H1 (cell line): ENCODE results near the gene TMEM161A. TPM values are rescaled to one million over a fixed set of nuclear protein-coding genes. Genes with fewer than 3 reads are reported as not detected.

ENCODE experiments used
- CTCF ChIA-PET: fragments of 300-600 bp; sonication (Branson Sonifier 250); formaldehyde crosslinking; loops from one replicate; lab custom pipeline; 2021; ENCODE audit not compliant: partially characterized antibody; lab: Charles Lee
- POLR2A ChIA-PET: fragments of 300-600 bp; sonication (Branson Sonifier 250); formaldehyde crosslinking; loops from one replicate; lab custom pipeline; 2021; ENCODE audit warnings: inconsistent platforms; ENCODE audit not compliant: partially characterized antibody; lab: Charles Lee
- DNase-seq, 2 experiments: peaks; one replicate each; pipeline versions ENCODE4 v3.0.0 to v3.0.0-alpha.2; 2010 to 2022; ENCODE audit warnings: low spot score in 2 of 2, low read depth in 1 of 2, mixed read lengths in 1 of 2
- FAIRE-seq: peaks from 2 replicates; lab custom pipeline; 2011; peaks lifted over from hg19 to GRCh38; lab: Jason Lieb, UNC
- H2AFZ ChIP-seq: 2 replicates; pipeline ENCODE4 v1.8.1; 2012; ENCODE audit warnings: low read length, inconsistent platforms
- H2AK5ac ChIP-seq: 2 replicates; pipeline ENCODE4 v1.6.1; 2013; ENCODE audit warnings: low read depth, low read length
- H2BK120ac ChIP-seq: replicated peaks from 2 replicates; pipeline ENCODE3; 2013; ENCODE audit warnings: low read depth, low read length, inconsistent platforms
- H2BK12ac ChIP-seq: 2 replicates; pipeline ENCODE4 v1.6.1; 2013; ENCODE audit warnings: low read depth, low read length
- H2BK15ac ChIP-seq: 2 replicates; pipeline ENCODE4 v1.6.1; 2013; ENCODE audit warnings: low read length
- H2BK20ac ChIP-seq: 2 replicates; pipeline ENCODE4 v1.6.1; 2013; ENCODE audit warnings: low read length
- H2BK5ac ChIP-seq: 2 replicates; pipeline ENCODE4 v1.6.1; 2013; ENCODE audit warnings: low read depth, low read length
- H3K14ac ChIP-seq: 2 replicates; pipeline ENCODE4 v1.6.1; 2013; ENCODE audit warnings: inconsistent platforms; ENCODE audit not compliant: insufficient read length
- H3K18ac ChIP-seq: 2 replicates; pipeline ENCODE4 v1.6.1; 2013; ENCODE audit warnings: low read length; ENCODE audit errors: extremely low read depth
- H3K23ac ChIP-seq: 2 replicates; pipeline ENCODE4 v1.6.1; 2013; ENCODE audit warnings: inconsistent platforms; ENCODE audit not compliant: insufficient read length
- H3K23me2 ChIP-seq: 2 replicates; pipeline ENCODE4 v1.6.1; 2013; ENCODE audit warnings: low read depth, low read length
- H3K27ac ChIP-seq: 2 replicates; pipeline ENCODE4 v1.6.1; 2011; ENCODE audit warnings: low read depth, low read length, inconsistent platforms
- H3K27me3 ChIP-seq, 4 experiments: replicated peaks in 1 of 4; 1 replicate in 1 of 4; 2 replicates in 3 of 4; pipeline versions ENCODE4 v1.6.1 to v1.8.1; 2011 to 2013; ENCODE audit warnings: low read length in 3 of 4, mild to moderate bottlenecking in 3 of 4, inconsistent platforms in 2 of 4, mixed read lengths in 2 of 4, moderate library complexity in 1 of 4; ENCODE audit not compliant: control insufficient read depth in 3 of 4, insufficient read depth in 3 of 4; ENCODE audit errors: extremely low read depth in 1 of 4
- H3K36me3 ChIP-seq, 4 experiments: 2 replicates each; pipeline versions ENCODE4 v1.6.1 to v1.8.1; 2011 to 2013; ENCODE audit warnings: mild to moderate bottlenecking in 4 of 4, low read length in 3 of 4, moderate library complexity in 2 of 4, control low read depth in 1 of 4, inconsistent platforms in 1 of 4; ENCODE audit not compliant: insufficient read depth in 4 of 4, control insufficient read depth in 2 of 4
- H3K4ac ChIP-seq: replicated peaks from 2 replicates; pipeline ENCODE3; 2013; ENCODE audit warnings: low read length, low read depth, mixed read lengths, inconsistent platforms; ENCODE audit not compliant: insufficient read length
- H3K4me1 ChIP-seq, 4 experiments: replicated peaks in 1 of 4; 1 replicate in 1 of 4; 2 replicates in 3 of 4; pipeline versions ENCODE4 v1.6.1 to v1.8.1; 2011 to 2013; ENCODE audit warnings: low read length in 3 of 4, inconsistent platforms in 2 of 4, mixed read lengths in 1 of 4; ENCODE audit not compliant: insufficient read depth in 4 of 4, control insufficient read depth in 3 of 4
- H3K4me2 ChIP-seq, 2 experiments: 2 replicates each; pipeline versions ENCODE4 v1.6.1 to v1.8.1; 2011 to 2013; ENCODE audit warnings: low read depth in 2 of 2, low read length in 2 of 2, control low read depth in 1 of 2, inconsistent platforms in 1 of 2, mild to moderate bottlenecking in 1 of 2; ENCODE audit not compliant: insufficient read depth in 1 of 2
- H3K4me3 ChIP-seq, 4 experiments: fragments of 200-600, 300-600 bp in 1 of 4; sonication (generic), shearing (Covaris generic), sonication (Bioruptor Twin) in 1 of 4; 2 replicates each; pipeline versions ENCODE4 v1.5.1 to v1.8.1; 2011 to 2016; ENCODE audit warnings: low read length in 4 of 4, low read depth in 3 of 4, control low read depth in 2 of 4, inconsistent platforms in 2 of 4, mild to moderate bottlenecking in 2 of 4, mixed read lengths in 1 of 4, moderate library complexity in 1 of 4; ENCODE audit not compliant: insufficient read depth in 2 of 4; ENCODE audit errors: extremely low read depth in 1 of 4
- H3K56ac ChIP-seq: replicated peaks from 2 replicates; pipeline ENCODE3; 2013; ENCODE audit warnings: low read depth, mild to moderate bottlenecking, mixed read lengths, low read length, inconsistent platforms; ENCODE audit not compliant: insufficient read length
- H3K79me1 ChIP-seq: 2 replicates; pipeline ENCODE4 v1.6.1; 2013; ENCODE audit warnings: low read depth, low read length, control low read depth
- H3K79me2 ChIP-seq, 2 experiments: 2 replicates each; pipeline versions ENCODE4 v1.6.1 to v1.8.1; 2012 to 2013; ENCODE audit warnings: low read length in 2 of 2, mild to moderate bottlenecking in 2 of 2, inconsistent platforms in 1 of 2; ENCODE audit not compliant: insufficient read depth in 2 of 2, control insufficient read depth in 1 of 2
- H3K9ac ChIP-seq, 4 experiments: replicated peaks in 1 of 4; 1 replicate in 1 of 4; 2 replicates in 3 of 4; pipeline versions ENCODE4 v1.6.1 to v1.8.1; 2011 to 2013; ENCODE audit warnings: low read depth in 3 of 4, low read length in 3 of 4, control low read depth in 2 of 4, mild to moderate bottlenecking in 2 of 4, moderate library complexity in 2 of 4, inconsistent platforms in 1 of 4; ENCODE audit errors: extremely low read depth in 1 of 4
- H3K9me3 ChIP-seq, 2 experiments: 2 replicates each; pipeline versions ENCODE4 v1.6.1 to v1.8.1; 2012 to 2013; ENCODE audit warnings: mild to moderate bottlenecking in 2 of 2, moderate library complexity in 2 of 2, control low read depth in 1 of 2, inconsistent platforms in 1 of 2, low read depth in 1 of 2, low read length in 1 of 2, mixed read lengths in 1 of 2; ENCODE audit not compliant: insufficient read depth in 2 of 2
- H4K20me1 ChIP-seq, 2 experiments: replicated peaks in 1 of 2; 2 replicates each; pipeline versions ENCODE3 to v1.8.1; 2011 to 2013; ENCODE audit warnings: inconsistent platforms in 2 of 2, low read length in 2 of 2, mild to moderate bottlenecking in 1 of 2; ENCODE audit not compliant: insufficient read depth in 2 of 2, control insufficient read depth in 1 of 2
- H4K5ac ChIP-seq: 2 replicates; pipeline ENCODE4 v1.6.1; 2013; ENCODE audit warnings: low read length, low read depth, mixed read lengths, inconsistent platforms; ENCODE audit not compliant: insufficient read length
- H4K8ac ChIP-seq: 2 replicates; pipeline ENCODE4 v1.8.0; 2013; ENCODE audit warnings: mild to moderate bottlenecking, moderate library complexity, low read length, inconsistent platforms; ENCODE audit not compliant: insufficient read depth; ENCODE audit errors: extremely low read depth
- H4K91ac ChIP-seq: replicated peaks from 2 replicates; pipeline ENCODE3; 2013; ENCODE audit warnings: low read length, mixed read lengths, inconsistent platforms; ENCODE audit not compliant: insufficient read length
- ASH2L ChIP-seq: fragments of 200-600, 300-600 bp; sonication (generic); IDR thresholded peaks from one replicate; pipeline ENCODE4 v1.7.1; 2017; ENCODE audit warnings: low read length
- ATF2 ChIP-seq: IDR thresholded peaks from 2 replicates; pipeline ENCODE4 v1.6.1; 2012; ENCODE audit warnings: low read length, inconsistent platforms
- BRCA1 ChIP-seq: IDR thresholded peaks from 2 replicates; pipeline ENCODE4 v1.6.1; 2012; ENCODE audit warnings: low read depth, low read length, improper control_type of control experiment
- CREB1 ChIP-seq: IDR thresholded peaks from 2 replicates; pipeline ENCODE4 v1.6.1; 2012; ENCODE audit warnings: inconsistent platforms
- EP300 ChIP-seq, 2 experiments: IDR thresholded peaks; 1 replicate in 1 of 2; 2 replicates in 1 of 2; pipeline ENCODE4 v1.6.1; 2011 to 2012; ENCODE audit warnings: low read depth in 2 of 2, low read length in 2 of 2, mild to moderate bottlenecking in 2 of 2, borderline replicate concordance in 1 of 2, inconsistent platforms in 1 of 2, moderate library complexity in 1 of 2
- EZH2 ChIP-seq: fragments of 200-600 bp; sonication (generic); IDR thresholded peaks from 2 replicates; pipeline ENCODE4 v1.7.1; 2012; ENCODE audit warnings: low read depth, mild to moderate bottlenecking, moderate library complexity, low read length, inconsistent platforms; ENCODE audit not compliant: severe bottlenecking
- HDAC6 ChIP-seq: IDR thresholded peaks from one replicate; pipeline ENCODE4 v1.7.1; 2012; ENCODE audit warnings: low read depth, mild to moderate bottlenecking, inconsistent platforms, low read length, moderate library complexity
- JUND ChIP-seq: IDR thresholded peaks from 2 replicates; pipeline ENCODE4 v1.6.1; 2011; ENCODE audit warnings: mild to moderate bottlenecking, improper control_type of control experiment, low read length
- KDM1A ChIP-seq: fragments of 200-600, 300-600 bp; sonication (generic); IDR thresholded peaks from 2 replicates; pipeline ENCODE4 v1.7.1; 2016; ENCODE audit warnings: mild to moderate bottlenecking, low read length, borderline replicate concordance
- MAFK ChIP-seq: IDR thresholded peaks from 2 replicates; pipeline ENCODE4 v1.6.1; 2012; ENCODE audit warnings: low read depth, mild to moderate bottlenecking, improper control_type of control experiment, low read length
- PHF8 ChIP-seq: fragments of 200-600 bp; sonication (generic); conservative IDR thresholded peaks from 2 replicates; pipeline ENCODE4 v1.7.1; 2012; ENCODE audit warnings: low read depth, mild to moderate bottlenecking, inconsistent platforms, low read length, moderate library complexity
- SIRT6 ChIP-seq: IDR thresholded peaks from one replicate; pipeline ENCODE4 v1.7.1; 2012; ENCODE audit warnings: low read length, inconsistent platforms
- SIX5 ChIP-seq: IDR thresholded peaks from 2 replicates; pipeline ENCODE4 v1.6.1; 2011; ENCODE audit warnings: mild to moderate bottlenecking, low read depth, low read length
- WGBS, 2 experiments: shearing (Covaris generic) in 1 of 2; methylation state at CpG; one replicate each; pipeline versions ENCODE4 v1.1.6 to v1.1.7; 2013 to 2015; ENCODE audit warnings: low lambda C conversion rate in 2 of 2, mixed read lengths in 2 of 2, inconsistent platforms in 1 of 2, low coverage in 1 of 2, missing lambda C conversion rate in 1 of 2; ENCODE audit not compliant: insufficient replicate concordance in 2 of 2, insufficient coverage in 1 of 2, insufficient read length in 1 of 2; ENCODE audit errors: extremely low coverage in 1 of 2, missing lambda C conversion rate in 1 of 2; 5-methylcytosine and 5-hydroxymethylcytosine counted together
- polyA plus RNA-seq, 7 experiments: library from polyadenylated mRNA; depleted of rRNA in 3 of 7; stranded (reverse) in 5 of 7; unstranded in 2 of 7; fragments of >200 nt in 5 of 7; fragments of 200-250 nt in 2 of 7; gene quantifications; 1 replicate in 5 of 7; 2 replicates in 1 of 7; 4 replicates in 1 of 7; pipeline versions ENCODE4 v1.2.1 to v1.2.3, GENCODE V29; 2011 to 2013; ENCODE audit warnings: missing spikeins in 2 of 7, mixed read lengths in 2 of 7
- total RNA-seq: library from RNA; stranded (reverse); fragmentation: NEBNext Ultra II Directional; extraction: Animal tissue kit (Norgen Biotek cat#: 25700); gene quantifications from 2 replicates; pipeline ENCODE4 v1.2.1, GENCODE V29; 2021

TMEM161A gene
- total and polyA plus RNA-seq, 2 of the 8 experiments (the other 6 are each of a cell fraction or from before 2014, with no cell fraction given): 47.8 to 103 TPM

- Histone ChIP-seq H3K56ac (no peak overlapping the region), H2BK20ac (no peak overlapping the region), H3K23ac (no peak overlapping the region), H2BK5ac (no peak overlapping the region), H3K4me2 (no peak overlapping the region), H2AFZ (no peak overlapping the region), H2BK12ac (no peak overlapping the region), H3K14ac (no peak overlapping the region), H3K9ac (no peak overlapping the region), H3K27me3 (peaks cover 0 to 47% (median 28%) of the 10 kb centered on the region in 4 experiments; a peak in 5 of 7 replicates), H3K9me3 (no peaks in the 10 kb centered on the region), H4K91ac (no peak overlapping the region), H2BK15ac (no peak overlapping the region), H3K79me2 (no peaks in the 10 kb centered on the region), H3K4me3 (no peak overlapping the region), H3K23me2 (no peaks in the 10 kb centered on the region; the same call in 1 of the 2 replicates), H2AK5ac (no peak overlapping the region), H3K18ac (no peak overlapping the region), H2BK120ac (no peak overlapping the region), H4K20me1 (peaks cover 0 to 2% of the 10 kb centered on the region in 2 experiments), H4K8ac (no peak overlapping the region), H3K27ac (no peak overlapping the region), H3K4ac (no peak overlapping the region), H3K79me1 (no peaks in the 10 kb centered on the region), H3K36me3 (no peaks in the 10 kb centered on the region), H3K4me1 (no peaks in the 10 kb centered on the region), H4K5ac (no peak overlapping the region)
- 90% methylated on average over 8 of the region's 8 CpGs; no CpG with 5 or more reads in 1 of the 2 experiments for WGBS, 2 experiments
- FAIRE-seq (no peak), DNase-seq (no peak)
- POLR2A ChIA-PET: interaction anchor here (1.0 kb wide), 1 partner anchor 9 kb away, joined by 3 read pairs; no protein-coding TSS in a partner anchor
- CTCF ChIA-PET: interaction anchor here (0.8 to 1.1 kb wide), 2 partner anchors 17 to 19 kb away, joined by 3 to 4 read pairs; no protein-coding TSS in a partner anchor
- TF ChIP-seq EP300 (IDR thresholded peaks at IDR 0.05; ENCODE audit: borderline replicate concordance in 1 of 2, low read depth in 2 of 2, low read length in 2 of 2): no peak
- TF ChIP-seq JUND: no peak
- TF ChIP-seq CREB1: no peak
- no peak for TF ChIP-seq SIX5
- no peak for TF ChIP-seq ATF2
- TF ChIP-seq EZH2: no peak
- no peak for TF ChIP-seq BRCA1
- TF ChIP-seq SIRT6: no peak
- no peak for TF ChIP-seq KDM1A
- TF ChIP-seq PHF8: no peak
- no peak for TF ChIP-seq MAFK
- no peak for TF ChIP-seq HDAC6
- no peak for TF ChIP-seq ASH2L
Measured at GRCh38 chr19:19071897-19072296, 66.4 kb downstream of the TMEM161A start.
